ENCODE measurements around the gene AGR2. TPM values are rescaled to one million over a fixed set of nuclear protein-coding genes. Genes with fewer than 3 reads are reported as not detected.
A peak's percentile ranks its signal among the peaks of the same experiment; 100 is the strongest.

The AGR2 gene
- total and polyA plus RNA-seq, 10 donors = 0.17 to 0.38 (median 0.28) TPM; not detected in 7

DNA sequence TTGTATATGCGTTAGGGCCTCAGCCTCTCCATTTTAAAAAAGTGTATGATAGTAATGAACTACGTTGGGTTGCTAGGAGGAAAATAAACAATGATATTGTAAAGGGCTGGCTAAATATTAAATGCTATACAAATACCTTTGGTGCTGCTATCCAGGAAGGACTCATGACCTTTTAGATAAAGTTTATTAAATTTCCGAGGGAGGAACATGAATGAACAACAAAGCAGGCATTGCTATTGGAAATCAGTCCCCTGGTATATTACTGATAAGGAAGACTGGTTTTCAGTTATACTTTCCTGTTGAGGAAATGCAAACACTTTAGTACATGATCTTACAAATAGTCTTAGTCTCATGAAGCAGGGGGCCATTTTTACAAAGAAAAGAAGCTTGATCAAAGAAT, 17.2 kb upstream of the AGR2 start:
- DNase-seq = no peak
- H3K27me3 ChIP-seq (replicated peaks in 1 of 7) = no peaks in the 10 kb centered on the region
- H3K9me3 ChIP-seq = no peaks in the 10 kb centered on the region

DNA sequence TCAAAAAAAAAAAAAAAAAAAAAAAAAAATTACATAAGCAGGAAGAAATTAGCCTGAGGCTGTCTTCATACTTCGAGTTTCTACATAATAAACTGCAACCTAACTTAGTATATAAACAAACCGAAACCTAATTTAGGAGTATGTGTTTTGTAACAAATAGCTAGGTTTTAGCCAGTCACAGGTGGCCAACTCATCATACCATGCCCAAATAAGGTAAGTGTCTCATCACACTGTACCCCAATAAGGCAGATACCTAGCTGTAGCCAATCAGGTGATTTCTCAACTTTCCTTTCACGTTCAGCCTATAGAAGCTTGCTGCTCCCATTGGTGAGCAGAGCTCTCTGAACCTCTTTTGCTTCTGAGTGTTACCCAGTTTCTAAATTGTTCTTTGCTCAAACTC, 13.9 kb upstream of the AGR2 start:
- intact Hi-C loops (cut with DNase I; ENCODE audit: low total_unique reads) = no loop called here
- no peak overlapping the region for H3K27ac ChIP-seq
- no peaks in the 10 kb centered on the region for H3K9me3 ChIP-seq
- no peak for DNase-seq
- H3K27me3 ChIP-seq (replicated peaks in 1 of 7) = no peaks in the 10 kb centered on the region
- H3K36me3 ChIP-seq = no peaks in the 10 kb centered on the region
- peaks cover 0 to 14% (median 2%) of the 10 kb centered on the region in 6 donors for H3K4me1 ChIP-seq
- no peak for TF ChIP-seq POLR2A (IDR thresholded peaks at IDR 0.05)
- TF ChIP-seq, protein P1, sequence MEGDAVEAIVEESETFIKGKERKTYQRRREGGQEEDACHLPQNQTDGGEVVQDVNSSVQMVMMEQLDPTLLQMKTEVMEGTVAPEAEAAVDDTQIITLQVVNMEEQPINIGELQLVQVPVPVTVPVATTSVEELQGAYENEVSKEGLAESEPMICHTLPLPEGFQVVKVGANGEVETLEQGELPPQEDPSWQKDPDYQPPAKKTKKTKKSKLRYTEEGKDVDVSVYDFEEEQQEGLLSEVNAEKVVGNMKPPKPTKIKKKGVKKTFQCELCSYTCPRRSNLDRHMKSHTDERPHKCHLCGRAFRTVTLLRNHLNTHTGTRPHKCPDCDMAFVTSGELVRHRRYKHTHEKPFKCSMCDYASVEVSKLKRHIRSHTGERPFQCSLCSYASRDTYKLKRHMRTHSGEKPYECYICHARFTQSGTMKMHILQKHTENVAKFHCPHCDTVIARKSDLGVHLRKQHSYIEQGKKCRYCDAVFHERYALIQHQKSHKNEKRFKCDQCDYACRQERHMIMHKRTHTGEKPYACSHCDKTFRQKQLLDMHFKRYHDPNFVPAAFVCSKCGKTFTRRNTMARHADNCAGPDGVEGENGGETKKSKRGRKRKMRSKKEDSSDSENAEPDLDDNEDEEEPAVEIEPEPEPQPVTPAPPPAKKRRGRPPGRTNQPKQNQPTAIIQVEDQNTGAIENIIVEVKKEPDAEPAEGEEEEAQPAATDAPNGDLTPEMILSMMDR (IDR thresholded peaks at IDR 0.05 in 8 of 11, conservative IDR thresholded peaks at IDR 0.05 in 3 of 11) = no peak
- no peak overlapping the region for H3K4me3 ChIP-seq
- 83 to 95% (median 90%) methylated on average over 3 of the region's 3 CpGs for WGBS, 5 donors

More for the DNA sequence above, 17.2 kb upstream of the AGR2 start:
- WGBS, 5 donors = 58 to 75% (median 64%) methylated on average over 3 of the region's 3 CpGs
- Histone ChIP-seq H3K4me1 (peaks cover 0 to 4% (median 0%) of the 10 kb centered on the region in 6 donors), H3K36me3 (no peaks in the 10 kb centered on the region), H3K27ac (no peak overlapping the region), H3K4me3 (no peak overlapping the region)
- intact Hi-C loops (cut with DNase I; ENCODE audit: low total_unique reads) = no loop called here
- TF ChIP-seq, protein P1 (IDR thresholded peaks at IDR 0.05 in 8 of 11, conservative IDR thresholded peaks at IDR 0.05 in 3 of 11) = no peak
- TF ChIP-seq POLR2A (IDR thresholded peaks at IDR 0.05) (no peak), POLR2AphosphoS5 (IDR thresholded peaks at IDR 0.05) (no peak)

DNA sequence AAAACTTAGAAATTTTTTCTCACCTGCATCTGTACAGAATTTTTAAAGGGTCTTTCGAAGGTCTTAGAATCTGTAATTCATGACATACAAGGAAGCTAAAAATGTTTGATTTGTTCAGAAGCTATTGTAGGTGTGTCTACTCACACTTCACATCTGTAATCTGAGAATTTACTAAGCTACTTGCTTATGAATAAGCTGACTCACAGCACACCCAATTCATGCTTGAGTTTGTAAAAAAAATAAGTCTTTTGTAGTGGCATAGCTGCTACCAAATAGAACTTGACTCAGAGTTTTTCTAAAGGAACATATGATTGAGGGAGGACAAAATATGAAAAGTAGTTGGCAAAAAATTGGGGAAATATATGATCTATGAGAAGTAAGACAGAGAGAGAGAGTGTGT, 12.7 kb upstream of the AGR2 start:
- Histone ChIP-seq H3K27ac (no peak overlapping the region), H3K27me3 (replicated peaks in 1 of 7) (peaks cover 0 to 4% (median 0%) of the 10 kb centered on the region in 7 donors), H3K9me3 (no peaks in the 10 kb centered on the region), H3K36me3 (no peaks in the 10 kb centered on the region), H3K4me1 (peaks cover 0 to 14% (median 2%) of the 10 kb centered on the region in 6 donors), H3K4me3 (no peak overlapping the region)
- intact Hi-C loops (cut with DNase I; ENCODE audit: low total_unique reads) = no loop called here
- WGBS, 5 donors = 84 to 96% (median 89%) methylated on average over 1 of the region's 1 CpG
- no peak for TF ChIP-seq POLR2A (IDR thresholded peaks at IDR 0.05)
- TF ChIP-seq POLR2AphosphoS5 (IDR thresholded peaks at IDR 0.05) = no peak
- TF ChIP-seq, protein P1 (IDR thresholded peaks at IDR 0.05 in 8 of 11, conservative IDR thresholded peaks at IDR 0.05 in 3 of 11) = no peak
- no peak for DNase-seq

DNA sequence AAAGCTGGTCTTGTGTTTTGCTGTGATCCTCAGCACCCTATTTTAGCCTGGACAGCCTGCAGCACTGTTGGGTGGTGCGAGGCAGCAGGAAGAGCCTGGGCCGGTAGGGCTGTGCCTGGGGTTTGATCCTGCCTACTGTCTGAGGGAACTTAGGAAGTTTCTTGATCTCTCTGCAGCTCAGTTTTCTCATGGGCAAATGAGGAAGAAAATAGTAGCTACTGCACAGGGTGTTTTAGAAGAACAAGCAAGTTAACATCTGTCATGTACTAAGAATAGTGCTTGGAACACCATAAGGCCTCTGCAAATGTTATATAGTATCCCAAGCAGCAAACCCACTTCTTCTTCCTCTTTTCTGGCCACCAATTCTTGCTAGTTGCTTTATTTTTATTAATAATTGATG, 12.0 kb upstream of the AGR2 start:
- Histone ChIP-seq H3K36me3 (no peaks in the 10 kb centered on the region), H3K9me3 (no peaks in the 10 kb centered on the region), H3K27me3 (replicated peaks in 1 of 7) (peaks cover 0 to 4% (median 0%) of the 10 kb centered on the region in 7 donors), H3K27ac (peak overlapping the region in 3 of 8 donors; percentile 9 to 22 (median 11)), H3K4me3 (no peak overlapping the region), H3K4me1 (peaks cover 0 to 14% (median 2%) of the 10 kb centered on the region in 6 donors)
- DNase-seq = no peak
- 12 to 73% (median 32%) methylated on average over 2 of the region's 2 CpGs for WGBS, 5 donors
- intact Hi-C loops (cut with DNase I; ENCODE audit: low total_unique reads) = no loop called here
- TF ChIP-seq POLR2A (IDR thresholded peaks at IDR 0.05) (no peak), POLR2AphosphoS5 (IDR thresholded peaks at IDR 0.05) (no peak)
- TF ChIP-seq, protein P1 (IDR thresholded peaks at IDR 0.05 in 8 of 11, conservative IDR thresholded peaks at IDR 0.05 in 3 of 11) = no peak

All from spleen (tissue), 11 donors.